GM21447 (cell line): Measurements from ENCODE around the gene HOXD8.

Experiments
- ATAC-seq: cut with Tn5 transposase; IDR thresholded peaks from one replicate; pipeline ENCODE4 v1.9.1; 2021; ENCODE audit not compliant: unreplicated experiment

Gene HOXD8

DNA sequence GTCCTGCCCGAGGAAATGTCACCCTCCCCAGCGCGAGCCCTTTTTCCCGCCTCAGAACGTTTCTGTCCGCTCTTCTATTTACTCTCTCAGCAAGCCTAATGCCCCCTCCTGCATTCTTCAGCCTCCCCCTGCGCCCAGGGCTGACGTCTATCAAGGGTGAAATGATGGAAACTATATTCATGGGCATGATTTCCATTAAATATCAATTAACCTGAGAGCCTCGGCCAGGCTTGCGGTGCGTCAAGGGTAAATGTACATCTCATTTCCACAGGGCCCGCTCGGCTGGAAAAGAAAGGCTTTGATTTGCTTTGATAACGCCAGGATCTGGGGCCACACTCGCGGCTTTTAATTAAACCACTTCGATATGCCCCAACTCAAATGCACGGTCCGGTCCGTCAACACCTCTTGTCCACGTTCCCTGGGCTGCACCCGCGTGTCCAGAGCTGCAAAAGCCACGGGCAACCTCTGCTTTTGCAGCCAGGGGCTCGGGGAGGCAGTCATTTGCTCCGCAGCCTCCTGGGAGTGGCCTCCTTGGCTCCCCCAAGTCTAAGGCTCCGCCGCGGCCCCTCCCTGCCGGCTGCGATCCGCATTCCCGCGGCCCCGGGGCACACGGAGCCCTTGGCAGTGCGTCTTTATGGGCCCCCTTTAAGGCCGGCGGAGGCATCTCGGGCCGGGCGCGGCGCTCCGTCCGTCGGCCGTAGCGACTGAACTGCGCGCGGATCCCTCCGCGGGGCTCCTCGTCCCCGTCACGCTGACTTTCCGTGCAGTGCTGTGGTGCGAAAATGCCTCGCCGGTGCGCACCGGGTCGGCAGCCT, at the start of gene HOXD8:
HOXD8 (plus strand) TSS at position 724 of the 815 bp plus-strand sequence. CDS start 662 bp downstream, outside the sequence.
- ATAC-seq = no peak

DNA sequence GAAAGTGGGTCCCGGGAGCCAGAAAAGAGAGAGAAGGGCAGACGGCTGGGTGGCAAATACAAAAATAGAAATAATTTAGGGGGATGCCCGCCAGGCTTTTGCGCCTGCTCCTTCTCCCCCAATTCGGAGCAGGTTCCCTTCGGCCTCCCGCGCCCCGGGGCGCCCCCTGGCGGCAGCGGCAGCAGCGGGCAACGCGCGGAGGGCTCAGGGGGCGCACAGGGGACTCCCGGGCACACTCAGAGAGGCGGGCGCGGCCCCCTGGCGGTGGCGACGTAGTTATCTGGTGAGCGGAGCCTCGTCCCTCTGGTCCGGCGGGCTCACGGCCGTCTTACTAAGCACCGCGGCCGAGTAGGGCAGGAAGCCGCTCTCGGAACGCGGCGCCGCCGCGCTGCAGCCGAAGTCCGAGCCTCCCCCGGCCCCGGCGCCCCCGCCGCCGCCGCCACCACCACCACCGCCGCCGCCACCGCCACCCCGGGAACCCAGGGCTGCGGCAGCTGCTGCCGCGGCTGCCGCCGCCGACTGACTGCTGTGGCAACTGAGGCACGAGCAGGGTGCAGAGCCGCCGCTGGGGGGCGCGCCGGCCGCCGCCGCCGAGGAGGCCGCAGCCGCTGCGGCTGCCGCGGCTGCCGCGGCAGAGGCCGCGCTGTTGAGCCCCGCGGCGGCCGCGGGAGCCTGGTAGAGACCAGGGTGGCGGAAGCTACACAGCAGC, 49.5 kb upstream of the HOXD8 start:
- ATAC-seq = no peak

DNA sequence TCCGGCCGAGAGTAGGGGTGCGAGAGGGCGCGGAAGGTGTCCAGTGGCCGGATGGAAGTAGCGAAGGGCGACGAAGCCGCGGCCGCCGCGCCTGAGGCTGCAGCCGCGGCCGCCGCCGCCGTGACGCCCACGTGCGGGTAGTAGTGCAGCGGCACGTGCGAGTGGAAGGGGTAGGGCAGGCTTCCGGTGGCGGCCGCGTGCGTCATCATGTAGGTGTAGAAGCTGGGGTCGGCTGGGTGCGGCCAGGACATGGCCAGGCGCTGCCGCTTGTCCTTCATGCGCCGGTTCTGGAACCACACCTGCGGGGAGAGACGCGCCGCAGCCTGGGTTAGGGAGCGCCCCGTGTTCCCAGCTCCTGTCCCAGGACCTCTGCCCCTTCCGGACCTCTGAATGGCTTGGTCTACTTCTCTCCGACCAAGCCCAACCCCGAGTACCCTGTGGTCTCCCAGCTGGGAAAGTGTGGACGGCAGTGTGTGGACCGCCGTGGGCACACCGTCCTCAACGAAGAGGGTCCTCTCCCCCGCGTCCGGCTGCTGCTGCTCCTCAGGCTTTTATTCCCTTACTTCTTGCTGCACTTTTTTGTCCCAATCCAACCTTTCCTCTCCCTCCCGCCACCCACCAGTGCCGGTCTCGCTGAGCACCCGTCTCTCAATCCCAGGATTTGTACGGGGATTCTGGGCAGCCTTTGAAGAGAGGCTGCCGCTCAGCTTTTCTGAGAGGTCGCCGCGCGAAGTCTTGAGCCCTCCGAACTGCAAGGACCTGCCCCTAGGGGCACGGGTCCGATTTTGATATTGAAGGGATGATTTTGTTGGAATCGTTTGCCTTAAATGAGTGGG, 48.7 kb upstream of the HOXD8 start:
- ATAC-seq = no peak

DNA sequence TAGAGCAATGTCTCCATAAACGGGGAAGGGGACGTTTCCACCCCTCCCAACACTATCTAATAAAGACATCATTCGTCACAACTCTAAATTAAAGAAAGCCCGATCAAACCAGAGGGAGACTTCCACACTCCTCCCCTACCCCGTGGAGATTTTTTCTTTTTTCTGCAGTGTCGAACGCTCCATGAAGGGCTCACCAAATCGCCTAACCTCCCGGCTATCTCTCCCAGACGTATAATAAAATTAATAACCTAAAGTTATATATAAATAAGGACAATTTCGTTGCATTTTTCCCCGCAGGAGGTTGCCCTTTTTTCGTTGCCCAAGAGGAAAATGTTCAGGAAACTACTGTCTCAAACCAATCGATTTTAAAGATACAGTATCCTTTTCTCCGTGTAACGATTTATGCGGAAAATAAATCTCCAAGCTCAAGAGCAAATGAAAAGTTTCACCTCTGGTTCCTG, 48.1 kb upstream of the HOXD8 start:
- ATAC-seq = no peak

DNA sequence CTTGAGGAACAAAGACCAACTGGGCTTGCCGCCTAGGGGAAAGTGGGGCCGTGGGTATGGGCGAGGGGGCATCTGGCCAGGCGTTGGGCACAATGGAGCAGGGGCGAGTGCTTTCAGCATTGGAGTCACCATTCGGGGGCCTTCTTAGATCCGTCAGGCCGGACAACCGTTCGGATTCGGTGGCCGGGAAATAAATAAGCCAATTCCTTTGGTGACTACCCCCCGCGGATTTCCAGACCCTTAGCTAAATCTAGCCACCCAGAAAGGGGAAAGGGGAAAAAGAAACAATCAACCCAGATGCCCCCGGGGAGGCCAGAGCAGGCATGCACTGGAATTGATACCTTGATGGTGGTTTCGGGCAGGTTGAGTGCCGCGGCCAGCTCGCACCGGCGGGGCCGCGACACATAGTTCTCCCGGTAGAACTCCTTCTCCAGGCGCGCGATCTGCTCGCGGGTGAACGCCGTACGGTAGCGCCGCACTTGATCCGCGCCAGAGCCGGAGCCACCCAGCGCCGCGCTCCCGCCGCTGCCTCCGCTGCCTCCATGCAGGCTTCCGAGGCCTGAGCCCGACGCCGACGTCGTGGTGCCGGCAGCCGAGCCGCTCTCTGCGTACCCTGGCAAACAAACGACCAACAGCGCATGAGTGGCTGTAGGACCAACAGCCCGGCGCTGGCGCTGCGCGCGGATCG, 47.5 kb upstream of the HOXD8 start:
- no peak for ATAC-seq

DNA sequence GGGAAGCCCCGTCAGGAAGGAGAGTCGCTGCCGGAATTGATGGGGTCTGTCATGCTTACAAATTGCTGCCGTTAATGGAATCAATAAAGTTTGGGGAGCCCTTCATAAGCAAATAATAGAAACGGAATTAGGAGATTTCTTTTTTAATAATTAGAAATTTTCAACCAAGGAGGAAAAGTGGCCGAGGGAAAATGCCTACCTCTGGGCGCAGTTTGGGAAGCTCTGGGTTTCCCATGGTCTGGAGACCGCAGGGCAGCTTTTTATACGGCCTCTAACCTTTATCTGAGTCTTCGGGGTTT, 47.0 kb upstream of the HOXD8 start:
- ATAC-seq = no peak

DNA sequence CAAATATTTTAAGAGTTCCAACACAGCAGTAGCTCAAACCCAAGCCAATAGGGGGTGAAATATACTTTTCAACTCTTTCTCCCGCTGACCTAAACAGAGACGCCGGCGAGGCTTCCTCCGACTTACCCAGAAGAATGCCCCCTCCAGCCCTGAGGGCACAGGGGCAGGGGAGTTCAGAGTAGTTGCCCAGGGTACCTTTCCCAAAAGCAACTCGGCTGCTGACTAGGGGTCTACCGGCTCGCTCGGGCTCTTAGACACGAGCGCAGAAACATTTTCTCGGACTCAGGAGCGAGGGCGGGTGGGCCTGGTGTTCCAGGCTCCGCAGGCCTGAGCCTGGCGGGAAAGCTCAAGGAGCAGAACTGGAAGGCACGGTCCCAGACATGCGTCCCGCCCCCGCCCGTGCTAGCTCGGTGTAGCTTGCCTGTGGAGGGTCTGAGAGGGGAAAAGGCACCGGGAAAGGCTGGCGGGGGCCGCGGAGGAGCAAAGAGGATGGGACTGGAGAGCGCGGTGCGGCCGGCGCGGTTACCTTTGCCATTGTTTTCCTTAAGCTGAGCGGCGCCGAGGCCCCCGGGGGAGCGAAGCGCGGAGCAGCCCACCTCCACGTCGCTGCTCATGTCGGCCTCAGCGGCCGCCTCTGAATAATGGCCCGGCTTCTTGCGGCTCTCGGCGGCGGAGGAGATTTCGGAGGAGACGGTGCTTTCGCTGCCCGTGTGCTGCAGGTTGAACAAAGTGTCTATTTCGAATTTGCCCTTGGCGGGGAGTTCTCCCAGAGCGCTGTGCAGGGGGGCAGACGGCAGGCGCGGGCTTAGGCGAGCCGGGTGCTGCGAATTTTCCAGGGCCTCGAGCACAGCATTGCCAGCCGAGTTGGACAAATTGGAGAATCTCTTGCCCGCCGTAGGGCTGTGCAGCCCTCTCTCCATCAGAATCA, 46.4 kb upstream of the HOXD8 start:
- no peak for ATAC-seq

DNA sequence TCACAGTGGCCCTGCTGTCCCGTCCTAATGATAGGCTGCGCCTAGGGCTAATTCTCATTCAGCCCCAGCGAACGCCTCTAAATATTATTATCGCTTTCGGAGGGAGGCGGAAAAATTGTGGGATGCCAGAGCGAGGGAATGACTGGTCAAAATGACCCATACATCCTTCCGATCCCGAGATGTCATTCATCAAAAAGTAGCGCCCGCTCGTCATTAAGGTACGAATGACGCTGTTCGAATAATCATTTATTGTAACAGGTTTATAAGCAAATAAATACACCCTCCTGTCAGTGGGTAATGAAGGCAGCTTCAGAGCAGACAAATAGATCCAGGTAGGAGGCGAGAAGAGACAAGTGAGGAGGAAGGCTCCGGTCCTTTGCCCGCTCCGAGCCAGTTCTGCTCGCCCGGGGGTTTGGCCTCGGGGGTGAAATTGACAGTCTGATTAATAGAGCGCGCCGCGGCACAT, 45.7 kb upstream of the HOXD8 start, which contains the start of gene EVX2:
EVX2 (minus strand) TSS at position 167 of the 466 bp plus-strand sequence. CDS start 186 bp downstream, outside the sequence.
- ATAC-seq = no peak

DNA sequence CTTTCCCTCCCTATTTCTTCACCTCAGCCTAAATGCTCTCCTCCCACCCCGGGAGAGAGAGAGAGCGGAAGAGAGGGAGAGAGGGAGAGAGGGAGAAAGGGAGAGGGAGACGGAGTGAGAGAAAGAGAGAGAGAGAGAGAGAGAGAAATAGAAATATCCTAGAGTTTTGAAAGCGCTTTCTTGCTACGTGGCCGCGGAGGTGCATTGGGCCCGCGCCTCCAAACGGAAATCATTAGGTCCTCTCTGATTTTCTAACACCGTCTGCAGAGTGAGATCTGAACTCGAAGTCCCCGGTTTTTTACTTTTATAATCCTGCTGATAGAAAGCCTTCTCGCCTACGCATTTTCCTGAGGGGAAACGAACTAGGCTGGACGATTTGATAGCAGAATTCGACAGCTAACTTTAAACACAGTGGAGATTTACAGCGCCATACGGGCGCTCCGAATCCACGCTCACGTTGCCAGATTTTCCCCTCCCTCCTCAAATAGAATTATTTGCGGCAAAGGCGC, 44.8 kb upstream of the HOXD8 start:
- ATAC-seq = no peak

DNA sequence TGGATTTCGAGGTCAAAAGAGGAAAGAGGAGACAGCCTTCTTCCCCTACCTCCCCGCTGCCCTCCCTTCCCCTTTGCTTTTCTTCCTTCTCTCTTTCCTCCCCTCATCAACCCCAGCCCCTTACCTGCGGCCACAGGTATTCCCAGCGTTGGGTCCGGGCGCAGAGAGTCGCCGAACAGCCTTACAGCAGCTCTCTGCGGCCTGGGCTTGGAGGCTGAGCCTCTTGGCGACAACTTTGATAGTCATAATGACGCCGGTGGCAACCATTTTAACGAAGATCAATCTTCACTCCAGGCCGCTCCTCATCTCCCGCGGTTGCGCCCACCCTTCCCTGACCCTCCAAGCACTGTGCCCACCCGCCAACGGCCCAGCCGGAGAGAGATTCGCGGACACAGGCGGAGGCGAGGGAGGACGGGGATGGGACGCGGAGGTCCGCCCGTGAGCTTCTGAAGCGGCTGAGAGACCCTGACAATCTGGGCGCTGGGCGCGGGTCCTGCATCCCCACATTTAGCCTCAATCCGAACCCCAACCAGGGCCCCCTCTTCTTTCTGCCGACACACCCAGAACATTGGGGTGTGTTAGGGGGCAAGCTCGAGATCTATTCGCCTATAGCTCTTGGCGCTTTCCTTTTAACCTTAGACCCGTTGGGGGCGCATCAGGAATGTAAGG, 44.3 kb upstream of the HOXD8 start:
- no peak for ATAC-seq

DNA sequence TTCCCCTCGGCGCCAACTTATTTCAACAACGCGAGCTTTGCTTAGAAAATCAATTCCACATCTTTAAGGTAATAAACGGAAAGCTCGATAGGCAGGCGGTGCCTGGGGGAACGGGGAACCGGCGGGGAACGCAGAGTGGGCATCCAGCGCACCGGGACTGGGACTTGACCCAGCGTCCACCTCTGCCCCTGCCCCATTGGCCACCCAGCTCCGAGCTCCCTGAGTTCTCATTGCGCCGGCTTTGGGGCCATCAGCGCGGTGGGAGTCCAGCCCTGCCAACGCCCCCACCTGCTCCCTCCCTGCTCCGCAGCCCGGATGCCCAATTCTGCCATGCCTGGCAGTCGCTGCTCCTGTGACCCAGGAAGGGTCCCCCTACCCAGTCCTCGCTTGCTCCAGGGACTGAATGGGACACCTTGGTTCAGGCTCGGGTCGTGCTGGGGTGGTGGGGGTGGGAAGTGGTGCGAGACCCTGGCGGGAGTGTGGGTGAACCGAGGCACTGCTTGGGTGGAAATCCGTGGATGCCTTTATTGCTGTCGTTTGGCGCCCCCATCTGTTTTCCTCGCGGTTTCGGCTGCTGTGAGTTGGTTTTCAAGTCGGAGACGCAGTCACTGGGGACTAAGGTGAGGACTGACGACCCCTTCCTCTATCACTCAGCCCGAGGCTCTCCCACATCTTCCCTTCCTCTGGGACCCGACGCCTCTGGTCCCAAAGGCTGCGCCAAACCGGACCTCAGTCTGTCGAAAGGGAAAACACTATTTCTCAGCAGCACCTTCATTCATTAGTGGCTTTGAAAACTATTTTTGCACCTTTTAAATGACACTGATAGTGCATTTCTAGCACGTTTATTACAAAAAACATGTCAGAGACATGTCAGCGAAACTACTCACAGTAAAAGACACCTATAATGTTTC, 43.4 kb upstream of the HOXD8 start:
- ATAC-seq = no peak

DNA sequence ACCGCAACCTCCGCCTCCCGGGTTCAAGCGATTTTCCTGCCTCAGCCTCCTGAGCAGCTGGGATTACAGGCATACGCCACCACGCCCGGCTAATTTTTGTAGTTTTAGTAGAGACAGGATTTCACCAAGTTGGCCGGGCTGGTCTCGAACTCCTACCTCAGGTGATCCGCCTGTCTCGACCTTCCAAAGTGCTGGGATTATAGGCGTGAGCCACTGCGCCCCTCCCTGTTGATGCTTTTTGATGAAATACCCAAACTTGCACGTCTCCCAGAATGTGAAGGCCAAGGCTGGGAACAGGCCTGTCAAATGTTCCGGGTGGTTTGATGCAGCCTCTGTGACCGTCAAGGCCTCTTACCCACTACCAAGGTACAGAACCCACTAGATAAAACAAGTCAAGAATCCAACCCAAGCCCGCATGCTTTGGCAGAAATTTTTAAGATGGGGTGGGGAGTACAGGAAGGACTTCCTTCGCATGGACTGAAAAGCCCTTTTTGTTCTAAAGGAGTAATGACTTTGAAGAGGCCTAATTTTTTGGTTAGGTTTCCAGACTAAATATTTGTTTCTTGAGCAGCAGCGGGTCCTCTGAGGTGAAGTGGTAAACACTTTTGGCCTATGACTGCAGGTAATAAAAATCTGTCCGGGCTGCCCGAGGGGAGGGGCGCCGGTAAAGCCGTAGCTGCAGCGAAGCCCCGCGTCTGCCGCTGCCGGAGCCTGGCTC, 42.0 kb upstream of the HOXD8 start:
- ATAC-seq = no peak

DNA sequence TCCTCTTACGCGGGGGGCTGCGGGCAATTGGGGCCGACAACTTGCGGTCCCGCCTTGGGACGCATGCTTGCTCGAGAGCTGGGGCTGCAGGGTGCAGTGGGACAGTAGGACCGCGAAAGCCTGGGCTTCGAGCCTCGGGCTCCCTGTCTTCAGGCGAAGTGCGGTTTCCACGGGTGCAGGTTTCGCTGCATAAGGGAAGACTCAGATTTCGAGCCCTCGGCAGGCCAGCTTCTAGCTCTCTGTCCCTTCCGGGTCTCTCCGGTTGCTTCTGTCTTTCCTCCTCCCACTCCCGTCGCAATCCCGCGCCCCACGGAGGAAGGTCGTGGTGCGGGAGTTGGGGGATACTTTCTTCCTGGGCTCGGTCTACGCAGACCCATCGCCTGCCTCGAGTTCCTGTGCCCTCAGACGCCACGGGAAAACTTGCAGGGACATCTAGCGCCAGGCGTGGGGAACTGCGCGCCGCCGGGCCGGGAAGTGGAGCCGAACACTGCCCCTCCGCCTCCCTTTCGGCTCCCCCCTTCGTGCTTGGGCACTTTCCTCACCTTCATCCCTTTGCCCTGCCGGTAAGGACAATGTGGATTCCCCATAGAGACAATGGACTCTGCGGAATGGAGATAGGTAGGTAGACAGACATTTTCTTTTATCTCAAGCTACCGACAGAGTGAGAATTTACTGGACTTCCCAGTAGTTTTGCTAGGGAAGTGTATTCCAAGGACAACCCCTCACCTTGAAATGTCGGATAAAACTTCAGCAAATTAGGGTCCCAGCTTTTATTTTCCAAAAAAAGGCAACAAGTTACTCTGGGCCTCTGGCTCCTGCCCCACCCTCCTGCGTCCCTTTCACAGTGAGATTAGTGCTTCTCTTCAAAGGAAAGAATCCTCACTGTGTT, 41.2 kb upstream of the HOXD8 start:
- ATAC-seq = no peak

DNA sequence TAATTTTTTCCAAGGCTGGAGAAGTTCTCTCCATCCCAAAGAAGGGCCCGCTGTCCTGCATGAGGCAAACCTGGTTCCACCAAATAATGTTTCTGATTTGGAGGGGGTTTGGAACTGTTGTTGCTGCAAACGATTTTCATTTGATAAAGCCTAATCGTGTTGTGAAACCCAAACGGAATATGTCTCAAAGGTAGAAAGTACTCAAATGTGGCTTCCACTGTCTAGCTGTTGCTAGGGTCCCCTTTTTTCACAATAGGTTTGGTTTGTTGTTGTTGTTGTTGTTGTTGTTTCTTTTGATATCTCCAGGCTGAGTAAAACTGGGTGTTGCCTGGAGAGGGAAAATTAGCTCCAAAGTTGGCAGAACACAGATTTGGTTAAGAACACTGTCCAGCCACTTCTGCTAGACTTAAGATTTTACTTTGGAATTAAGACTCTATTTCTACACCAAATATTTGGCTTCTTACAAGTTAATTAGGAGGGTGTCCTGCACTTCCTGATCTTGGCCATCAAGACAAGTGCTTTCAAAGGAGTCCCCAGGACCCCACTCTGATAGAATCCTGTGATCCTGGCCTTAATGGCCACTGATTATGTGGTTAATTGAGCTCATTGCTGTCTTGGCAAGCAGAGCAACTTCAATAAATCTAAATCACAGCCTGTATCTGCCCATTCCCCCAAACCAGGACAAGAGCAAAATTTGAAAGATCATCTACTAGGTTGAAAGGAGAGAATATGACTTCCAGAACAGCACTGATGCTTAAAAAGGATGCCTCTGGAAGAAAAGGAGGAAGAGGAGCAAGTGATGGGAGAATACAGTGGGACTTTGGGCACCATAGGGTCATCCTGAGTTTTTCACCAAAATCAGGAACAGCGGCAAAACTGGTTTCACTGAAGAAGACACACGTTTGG, 40.3 kb upstream of the HOXD8 start:
- no peak for ATAC-seq

DNA sequence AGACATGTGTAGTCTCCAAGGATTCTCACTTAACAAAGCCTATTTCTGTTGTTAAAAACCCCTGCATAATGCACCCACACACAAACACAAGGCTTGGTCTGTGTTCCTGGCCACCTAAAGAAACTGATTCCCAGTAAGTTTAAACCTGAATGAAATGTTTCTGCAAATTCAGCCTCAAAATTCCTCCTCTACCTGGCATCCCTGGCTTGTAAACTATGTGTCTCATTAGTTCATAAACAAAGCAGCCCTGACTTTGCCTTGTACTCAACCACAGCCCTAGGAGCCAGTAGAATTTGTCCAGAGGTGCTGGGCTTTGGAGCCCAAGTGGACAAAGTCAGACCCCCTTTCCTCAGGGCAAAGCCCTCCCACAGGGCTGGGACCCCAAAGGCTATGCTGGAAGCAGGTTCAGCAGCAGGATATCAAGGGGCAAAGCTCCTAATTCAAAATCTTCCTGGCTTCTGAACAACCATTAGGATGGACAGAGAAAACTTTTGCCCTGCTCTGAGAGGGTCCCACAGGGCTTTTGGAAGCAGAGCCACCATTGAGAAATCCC, 39.6 kb upstream of the HOXD8 start:
- no peak for ATAC-seq
